Midbrain (tissue), 1 donor: ENCODE results near the gene TAPBPL.
"Not testable (repeated sequence)": the region's sequence is repeated elsewhere in the genome, so short reads cannot be mapped to it uniquely, and the experiment has no call there.

Experiments
- DNase-seq: peaks from one replicate; lab custom pipeline; 2025; lab: John Stamatoyannopoulos, UW

The TAPBPL gene

GRCh38 chr12:6490673-6491072 is 38.8 kb downstream of the TAPBPL start:
- DNase-seq, result not testable (repeated sequence)

DNA sequence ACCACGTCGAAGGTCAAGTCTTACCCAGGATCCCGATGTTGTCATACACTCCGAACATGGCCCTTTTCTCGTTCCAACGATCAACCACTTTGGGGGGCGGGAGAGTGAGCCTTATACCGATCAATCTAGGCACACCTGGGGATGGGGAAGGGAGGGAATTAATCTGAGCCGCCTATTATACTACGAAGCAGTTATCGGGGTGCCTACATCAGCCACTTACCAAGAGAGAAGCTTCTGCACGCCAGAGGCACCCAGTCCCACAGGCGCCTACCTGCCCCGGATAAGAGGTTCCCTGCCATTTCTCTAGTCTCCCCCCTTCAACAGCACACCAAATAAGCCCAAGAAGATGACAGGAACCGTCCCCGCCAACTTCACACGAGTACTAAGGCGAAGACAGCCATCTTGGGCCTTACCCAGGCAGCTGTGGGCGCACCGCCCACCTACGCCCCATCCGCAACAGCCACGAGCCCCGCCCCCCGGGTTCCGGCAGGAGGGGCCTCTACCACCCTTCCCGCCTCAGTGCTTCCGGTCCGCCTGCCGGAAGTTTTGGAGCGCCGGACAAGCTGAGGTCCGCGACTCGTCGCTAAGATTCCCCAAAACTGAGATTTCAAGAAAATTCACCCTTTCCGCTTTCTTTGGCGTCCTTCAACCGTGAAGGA is 41.1 kb downstream of the TAPBPL start, which contains the start of gene MRPL51:
TSS of gene MRPL51 (minus strand) at position 425 of the 659 bp plus-strand sequence. CDS start at position 299, 126 bp downstream.
- DNase-seq, result peak; percentile 94

GRCh38 chr12:6493497-6494257 is 41.8 kb downstream of the TAPBPL start, which contains the start of gene NCAPD2:
TSS of gene NCAPD2 (plus strand) at chr12:6494102. CDS start at chr12:6495099, 997 bp downstream.
- DNase-seq, result peak; percentile 97

GRCh38 chr12:6494258-6494743 is 42.5 kb downstream of the TAPBPL start:
- no peak for DNase-seq

DNA sequence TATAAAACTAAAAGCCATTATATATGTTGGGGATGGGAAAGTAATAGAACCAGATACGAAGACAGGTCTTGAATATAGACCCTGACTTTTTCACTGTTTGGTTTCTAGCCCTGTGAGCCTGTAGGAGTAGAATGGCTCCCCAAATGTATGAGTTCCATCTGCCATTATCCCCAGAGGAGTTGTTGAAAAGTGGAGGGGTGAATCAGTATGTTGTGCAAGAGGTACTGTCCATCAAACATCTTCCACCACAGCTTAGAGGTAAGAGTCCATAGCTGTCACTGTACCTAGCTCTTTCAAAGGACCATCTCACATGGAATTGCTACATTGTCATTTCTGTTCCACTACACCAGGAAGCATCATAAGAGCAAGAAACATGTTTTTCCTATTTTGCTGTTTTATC is 43.1 kb downstream of the TAPBPL start:
- DNase-seq, result no peak

GRCh38 chr12:6497291-6497690 is 45.4 kb downstream of the TAPBPL start:
- DNase-seq, result peak; percentile 55

DNA sequence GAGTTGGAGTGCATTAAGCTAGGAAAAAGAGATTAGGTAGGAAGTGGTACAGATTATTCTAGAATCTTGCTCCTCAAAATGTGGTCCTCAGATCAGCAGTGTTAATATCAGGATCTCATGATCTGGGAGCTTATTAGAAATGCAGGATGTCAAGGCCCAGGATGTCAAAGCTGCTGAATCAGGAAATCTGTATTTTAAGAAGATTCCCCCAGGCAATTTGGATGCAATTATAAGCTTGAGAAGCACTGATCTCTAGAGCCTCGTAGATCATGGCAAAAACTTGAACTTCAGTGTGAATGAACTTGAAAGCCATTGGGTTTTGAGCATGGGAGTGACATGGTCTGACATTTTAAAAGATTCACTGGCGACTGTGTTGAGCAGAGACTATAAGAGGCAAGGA is 48.6 kb downstream of the TAPBPL start:
- DNase-seq, result no peak

DNA sequence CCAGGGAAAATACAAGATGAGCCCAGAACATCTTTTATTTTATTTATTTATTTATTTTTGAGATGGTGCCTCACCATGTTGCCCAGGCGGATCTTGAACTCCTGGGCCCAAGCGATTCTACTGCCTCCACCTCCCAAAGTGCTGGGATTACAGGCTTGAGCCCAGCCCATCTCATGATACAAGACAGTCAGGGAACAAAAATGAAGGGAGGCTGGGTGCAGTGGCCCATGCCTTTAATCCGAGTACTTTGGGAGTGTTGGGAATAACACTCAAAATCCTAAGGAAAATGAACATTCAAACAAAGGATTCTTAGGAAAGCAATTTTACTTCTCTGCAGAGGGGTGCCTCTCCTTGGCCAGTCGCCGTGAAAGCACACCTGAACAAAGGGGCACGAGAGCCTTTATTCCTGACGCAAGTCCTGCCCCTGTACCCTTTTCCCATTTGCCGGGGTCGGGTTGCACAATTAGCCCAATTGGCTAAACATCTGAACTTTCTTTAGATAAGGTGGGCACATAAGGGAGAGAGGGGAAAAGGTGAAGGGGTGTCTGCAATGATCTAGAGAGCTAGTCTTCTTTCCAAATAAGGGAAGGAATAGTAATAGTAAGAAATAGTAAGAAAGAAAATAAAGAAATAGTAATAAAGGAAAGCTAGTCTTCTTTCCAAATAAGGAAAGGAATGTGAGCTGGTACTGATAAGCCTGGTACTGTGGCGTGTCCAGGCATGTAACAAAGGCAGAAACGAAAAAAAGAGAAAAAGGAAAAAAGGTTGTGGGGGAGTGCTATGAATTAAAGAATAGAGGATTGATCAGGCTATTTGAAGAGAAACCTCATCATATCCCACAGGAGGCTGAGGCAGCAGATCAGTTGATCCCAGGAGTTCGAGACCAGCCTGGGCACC is 55.5 kb downstream of the TAPBPL start:
- no peak for DNase-seq

DNA sequence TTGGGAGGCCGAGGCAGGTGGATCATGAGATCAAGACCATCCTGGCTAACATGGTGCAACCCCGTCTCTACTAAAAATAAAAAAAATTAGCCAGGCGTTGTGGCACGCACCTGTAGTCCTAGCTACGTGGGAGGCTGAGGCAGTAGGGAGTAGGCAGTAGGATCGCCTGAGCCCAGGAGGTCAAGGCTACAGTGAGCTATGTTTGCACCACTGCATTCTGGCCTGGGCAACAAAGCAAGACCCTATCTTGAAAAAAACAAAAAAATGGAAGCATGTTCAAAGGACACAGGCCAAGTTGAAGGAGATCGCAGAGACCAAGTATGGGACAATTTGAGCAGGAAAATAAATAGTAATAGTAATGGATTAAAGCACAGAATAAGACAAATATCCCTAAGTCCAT is 56.2 kb downstream of the TAPBPL start:
- DNase-seq, result no peak
